COLO668 (cell line): ENCODE results near the gene NALCN.
A peak's percentile ranks its signal among the peaks of the same experiment; 100 is the strongest.

ENCODE experiments used
- DNase-seq: peaks from one replicate; lab custom pipeline; 2025; ENCODE audit not compliant: unreplicated experiment; lab: John Stamatoyannopoulos, UW

Gene NALCN

GRCh38 chr13:101291646-101292515, 124.4 kb downstream of the NALCN start:
- no peak for DNase-seq

GRCh38 chr13:101291206-101291605, 125.1 kb downstream of the NALCN start:
- no peak for DNase-seq

GRCh38 chr13:101289764-101290163, 126.5 kb downstream of the NALCN start:
- peak; percentile 86 for DNase-seq

- DNase-seq = peak; percentile 47
Observed at GRCh38 chr13:101283782-101284181, 132.5 kb downstream of the NALCN start.

- DNase-seq = no peak
Observed at GRCh38 chr13:101272886-101273285, 143.4 kb downstream of the NALCN start.

- DNase-seq = no peak
Observed at GRCh38 chr13:101271681-101272245, 144.5 kb downstream of the NALCN start.

- DNase-seq = no peak
Observed at GRCh38 chr13:101267656-101268055, 148.7 kb downstream of the NALCN start.

GRCh38 chr13:101265934-101266333, 150.4 kb downstream of the NALCN start:
- no peak for DNase-seq

- DNase-seq = no peak
Observed at GRCh38 chr13:101264931-101265330, 151.4 kb downstream of the NALCN start.

- no peak for DNase-seq
Observed at GRCh38 chr13:101262306-101262705, 154.0 kb downstream of the NALCN start.

- no peak for DNase-seq
Observed at GRCh38 chr13:101258509-101258908, 157.8 kb downstream of the NALCN start.

GRCh38 chr13:101258071-101258470, 158.2 kb downstream of the NALCN start:
- peak; percentile 45 for DNase-seq

GRCh38 chr13:101248739-101249514, 167.4 kb downstream of the NALCN start:
- DNase-seq = no peak

- no peak for DNase-seq
Observed at GRCh38 chr13:101242720-101243119, 173.6 kb downstream of the NALCN start.

GRCh38 chr13:101238555-101238954, 177.8 kb downstream of the NALCN start:
- DNase-seq = no peak

GRCh38 chr13:101231751-101232428, 184.4 kb downstream of the NALCN start:
- no peak for DNase-seq

GRCh38 chr13:101230271-101230890, 185.9 kb downstream of the NALCN start:
- DNase-seq = no peak

GRCh38 chr13:101219609-101220265, 196.6 kb downstream of the NALCN start:
- DNase-seq = no peak

GRCh38 chr13:101218484-101218883, 197.8 kb downstream of the NALCN start:
- DNase-seq = no peak

GRCh38 chr13:101217086-101217485, 199.2 kb downstream of the NALCN start:
- DNase-seq = no peak
